AG08395 (cell line): Measurements from ENCODE around the gene SLC41A3.
A peak's percentile ranks its signal among the peaks of the same experiment; 100 is the strongest.
"Not testable (repeated sequence)": the region's sequence is repeated elsewhere in the genome, so short reads cannot be mapped to it uniquely, and the experiment has no call there.

ENCODE experiments used
- DNase-seq: peaks from one replicate; pipeline ENCODE4 v3.0.0; 2012; ENCODE audit warnings: mixed read lengths, low spot score

The SLC41A3 gene

DNA sequence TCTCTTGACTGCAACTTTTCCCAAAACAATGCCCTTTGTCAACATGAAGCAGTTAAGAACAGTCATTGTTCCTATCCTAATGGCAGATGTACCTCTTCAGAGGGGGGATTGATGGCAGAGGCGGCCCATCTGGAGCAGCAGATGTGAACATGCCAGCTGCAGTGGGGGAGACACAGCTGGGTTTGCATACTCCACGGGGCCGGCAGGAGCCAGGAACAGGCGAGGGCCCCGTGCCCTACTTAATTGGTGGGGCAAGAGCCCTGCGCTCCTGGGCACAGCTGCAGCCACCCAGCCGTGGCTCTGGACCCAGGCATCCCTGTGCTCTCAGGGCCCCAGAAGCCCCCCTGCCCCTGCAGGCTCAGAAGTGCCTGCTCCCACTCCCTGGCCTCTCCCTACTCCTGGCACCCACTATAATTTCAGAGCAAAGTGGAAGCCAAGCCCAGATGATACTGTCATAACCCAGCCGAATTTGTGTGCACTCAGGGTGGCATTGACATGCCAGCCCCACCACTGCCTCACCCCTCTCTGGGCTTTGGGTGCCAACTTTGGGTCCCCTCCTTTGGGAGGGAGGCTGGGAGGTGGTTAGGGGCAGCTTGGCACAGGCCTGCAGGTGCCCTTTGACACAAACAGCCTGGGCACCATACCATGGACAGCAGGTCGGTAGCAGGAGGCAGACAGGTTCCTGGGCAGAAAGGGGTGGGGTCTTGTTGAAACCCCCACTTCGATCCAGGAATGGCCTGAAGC lies 80.3 kb downstream of the SLC41A3 start:
- no peak for DNase-seq

DNA sequence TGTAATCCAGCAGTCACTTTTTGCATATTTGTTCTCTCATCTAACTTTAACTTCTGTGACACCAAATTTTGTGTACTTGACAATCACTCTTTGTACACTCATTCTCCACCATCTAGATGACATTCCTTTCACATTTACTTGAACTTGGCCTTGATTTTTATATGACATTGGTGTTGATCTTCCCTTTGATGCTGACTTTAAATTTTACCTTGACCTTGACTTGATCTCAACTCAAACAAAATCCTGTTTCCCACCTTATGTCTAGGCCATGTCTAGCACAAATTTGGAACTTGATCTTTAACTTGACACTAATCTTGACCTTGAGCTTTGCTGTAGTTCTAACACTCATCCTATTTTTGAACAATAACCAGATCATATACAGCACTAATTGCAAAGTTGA lies 81.7 kb downstream of the SLC41A3 start:
- DNase-seq, result no peak

DNA sequence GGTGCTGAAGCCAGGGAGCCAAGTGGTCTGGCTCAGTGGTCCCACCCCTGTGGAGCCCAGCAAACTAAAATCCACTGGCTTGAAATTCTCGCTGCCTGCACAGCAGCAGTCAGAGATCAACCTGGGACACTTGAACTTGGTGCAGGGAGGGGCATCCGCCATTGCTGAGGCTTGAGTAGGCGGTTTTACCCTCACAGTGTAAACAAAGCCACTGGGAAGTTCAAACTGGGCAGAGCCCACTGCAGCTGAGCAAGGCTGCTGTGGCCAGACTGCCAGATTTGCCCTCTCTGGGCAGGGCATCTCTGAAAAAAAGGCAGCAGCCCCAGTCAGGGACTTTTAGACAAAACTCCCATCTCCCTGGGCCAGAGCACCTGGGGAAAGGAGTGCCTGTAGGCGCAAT lies 87.2 kb downstream of the SLC41A3 start:
- DNase-seq, result not testable (repeated sequence)

DNA sequence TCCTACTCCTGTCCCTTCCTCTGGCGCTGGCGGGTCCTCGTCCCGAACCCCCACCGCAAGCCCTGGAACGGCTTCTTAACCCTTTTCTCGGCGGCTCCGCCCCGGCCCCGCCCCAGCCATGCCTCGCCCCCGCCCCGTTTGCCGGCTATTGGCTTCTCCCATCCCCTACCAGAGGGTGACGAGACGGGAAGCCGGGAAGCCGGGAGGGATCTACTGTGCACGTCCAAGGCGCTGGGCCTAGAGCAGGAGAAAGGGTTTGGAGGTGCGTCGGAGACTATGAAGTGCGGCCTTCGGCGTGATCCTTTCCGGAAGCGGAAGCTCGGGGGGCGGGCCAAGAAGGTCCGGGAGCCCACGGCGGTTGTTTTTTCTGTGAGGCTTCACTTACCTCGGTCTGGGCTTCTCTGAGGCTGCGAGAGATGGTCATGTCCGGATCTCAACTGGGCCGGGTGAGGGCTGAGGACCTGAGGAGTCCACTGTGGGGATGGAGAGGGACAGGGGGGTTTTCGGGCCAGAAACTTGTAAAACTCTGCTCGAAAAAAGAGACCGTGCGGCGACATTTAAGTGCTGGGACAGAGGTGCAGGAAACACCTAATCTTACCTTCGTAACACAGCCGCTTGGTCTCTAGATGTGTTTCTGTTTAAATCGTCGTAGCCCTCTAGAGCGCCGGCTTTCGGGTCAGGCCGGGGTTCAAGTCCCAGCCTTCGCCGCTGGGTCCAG lies 93.5 kb downstream of the SLC41A3 start:
- DNase-seq, result peak; percentile 77

DNA sequence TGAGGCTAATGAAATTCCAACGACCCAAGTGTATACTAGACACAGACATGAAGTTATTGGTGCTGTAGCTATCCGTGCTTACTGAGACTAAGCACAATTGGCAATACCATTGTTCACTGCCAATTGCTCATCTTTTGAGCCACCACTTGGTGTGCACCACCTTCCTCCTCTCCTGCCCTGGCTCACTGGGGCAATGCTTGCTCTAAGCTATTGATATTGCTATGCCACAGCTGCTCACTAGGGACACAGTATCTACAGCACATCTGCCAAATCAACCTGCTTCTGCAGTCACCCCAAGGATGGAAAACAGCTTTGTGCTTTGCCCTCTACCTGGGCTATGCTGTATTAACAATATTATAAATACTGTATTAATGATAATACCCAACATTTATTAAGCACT lies 99.0 kb downstream of the SLC41A3 start:
- not testable (repeated sequence) for DNase-seq

DNA sequence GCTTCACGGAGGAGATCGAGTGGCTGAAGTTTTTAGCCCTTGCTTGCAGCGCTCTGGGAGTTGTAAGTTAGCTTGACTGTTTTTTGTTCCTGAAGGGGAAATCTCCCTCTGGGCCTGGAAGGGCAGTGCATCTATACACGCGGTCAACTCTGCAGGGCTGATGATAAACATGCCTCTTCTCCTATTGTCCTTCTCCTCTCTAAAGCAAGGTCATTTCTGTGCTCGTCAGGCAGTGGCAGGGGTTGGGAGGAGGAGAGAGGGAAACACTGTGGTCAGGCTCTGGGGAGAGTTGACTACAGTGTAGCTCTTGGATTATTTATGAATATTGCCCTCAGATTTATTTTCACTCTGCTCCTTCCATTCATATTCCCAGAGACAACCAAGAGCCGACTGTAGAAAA lies 106.8 kb downstream of the SLC41A3 start:
- not testable (repeated sequence) for DNase-seq

DNA sequence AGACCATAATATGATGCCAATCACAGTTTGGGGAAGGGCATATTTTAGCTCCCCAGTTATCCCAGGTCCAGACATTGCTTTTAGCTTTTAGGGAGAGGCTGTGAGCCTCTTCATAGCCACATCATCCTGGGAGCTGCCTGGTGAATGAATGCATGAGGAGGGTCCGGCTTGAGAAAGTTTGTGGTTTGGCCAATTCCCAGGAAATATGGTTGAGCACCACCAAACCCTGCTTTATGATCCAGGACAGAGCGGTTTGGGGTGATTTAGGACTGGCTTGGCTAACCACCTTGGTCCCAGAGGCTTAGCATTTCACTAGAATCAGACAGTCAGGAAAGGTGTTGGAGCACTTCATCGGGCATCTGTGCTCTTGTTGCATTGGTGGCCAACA lies 107.9 kb downstream of the SLC41A3 start:
- not testable (repeated sequence) for DNase-seq

DNA sequence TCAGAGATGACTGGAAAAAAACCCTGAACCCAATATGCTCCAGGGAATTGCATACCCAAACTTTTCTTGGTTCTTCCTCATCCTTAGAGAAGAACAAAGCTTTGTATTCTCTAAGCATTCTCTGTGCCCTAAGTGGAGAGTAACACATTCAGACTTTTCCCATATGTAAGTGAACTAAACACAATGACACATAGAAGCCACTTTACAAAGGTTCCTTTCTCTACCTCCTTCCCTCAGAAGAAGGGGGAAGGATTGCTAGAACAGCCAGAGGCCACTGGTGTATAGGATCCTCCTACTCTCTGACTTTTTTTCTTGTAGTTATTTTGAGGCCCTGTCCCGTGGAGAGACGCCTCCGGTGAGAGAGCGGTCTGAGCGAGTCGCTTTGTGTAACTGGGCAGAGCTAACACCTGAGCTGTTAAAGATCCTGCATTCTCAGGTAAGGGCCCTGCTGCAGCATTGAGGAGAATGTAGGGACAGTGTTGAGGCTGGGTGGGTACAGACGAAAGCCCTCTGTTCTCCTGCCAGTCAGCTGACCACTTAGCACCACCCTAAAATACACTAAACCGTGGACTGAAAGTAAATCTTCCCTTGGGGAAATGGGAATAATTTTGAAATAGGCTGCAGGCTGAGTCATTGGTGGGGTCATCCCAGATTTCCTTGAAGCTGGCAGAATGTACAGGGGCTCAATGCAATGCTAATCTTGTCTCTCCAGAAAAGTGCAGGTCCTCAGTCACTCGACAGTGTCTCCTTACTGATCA lies 108.5 kb downstream of the SLC41A3 start:
- DNase-seq, result not testable (repeated sequence)

DNA sequence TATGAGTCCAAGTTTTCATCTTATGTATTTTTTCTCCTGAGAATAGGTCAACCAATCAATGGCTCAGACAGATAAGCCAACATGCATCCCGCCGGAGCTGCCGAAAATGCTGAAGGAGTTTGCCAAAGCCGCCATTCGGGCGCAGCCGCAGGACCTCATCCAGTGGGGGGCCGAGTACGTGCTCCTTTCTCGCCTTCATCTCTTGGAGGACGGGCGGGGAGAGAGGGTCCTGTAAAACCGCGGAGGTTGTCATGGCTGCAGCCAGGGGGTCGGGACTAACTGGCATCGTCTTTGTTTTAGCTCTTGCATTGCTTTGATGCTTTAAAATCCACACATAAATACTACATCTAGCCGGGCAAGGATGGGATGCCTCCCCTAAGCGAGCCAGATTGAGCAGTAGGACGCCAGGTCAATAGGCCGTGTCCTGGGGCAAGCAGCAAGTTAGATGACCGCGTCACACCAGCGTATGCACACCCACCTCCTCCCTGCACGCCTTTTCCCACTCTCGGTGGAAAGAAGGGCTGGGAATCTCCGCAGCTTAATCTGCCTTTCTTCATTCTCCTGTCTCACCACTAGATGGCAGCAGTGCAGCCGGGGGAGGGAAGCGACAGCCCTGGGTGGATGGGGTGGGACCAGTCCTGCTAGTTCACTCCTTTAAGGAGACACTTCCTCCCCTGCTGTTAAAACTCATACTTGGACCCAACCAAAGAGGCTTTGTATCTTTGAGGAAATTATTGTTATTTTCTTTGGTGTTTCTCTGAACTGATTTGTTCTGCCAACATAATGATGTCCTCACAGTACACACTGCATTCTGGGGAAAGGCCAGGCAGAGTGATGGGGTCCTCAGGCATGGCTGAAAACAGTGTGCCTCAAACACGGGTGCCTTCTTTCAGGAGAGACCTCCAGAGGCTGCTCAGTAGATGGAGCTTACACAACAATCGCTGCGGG lies 111.7 kb downstream of the SLC41A3 start:
- DNase-seq, result not testable (repeated sequence)

DNA sequence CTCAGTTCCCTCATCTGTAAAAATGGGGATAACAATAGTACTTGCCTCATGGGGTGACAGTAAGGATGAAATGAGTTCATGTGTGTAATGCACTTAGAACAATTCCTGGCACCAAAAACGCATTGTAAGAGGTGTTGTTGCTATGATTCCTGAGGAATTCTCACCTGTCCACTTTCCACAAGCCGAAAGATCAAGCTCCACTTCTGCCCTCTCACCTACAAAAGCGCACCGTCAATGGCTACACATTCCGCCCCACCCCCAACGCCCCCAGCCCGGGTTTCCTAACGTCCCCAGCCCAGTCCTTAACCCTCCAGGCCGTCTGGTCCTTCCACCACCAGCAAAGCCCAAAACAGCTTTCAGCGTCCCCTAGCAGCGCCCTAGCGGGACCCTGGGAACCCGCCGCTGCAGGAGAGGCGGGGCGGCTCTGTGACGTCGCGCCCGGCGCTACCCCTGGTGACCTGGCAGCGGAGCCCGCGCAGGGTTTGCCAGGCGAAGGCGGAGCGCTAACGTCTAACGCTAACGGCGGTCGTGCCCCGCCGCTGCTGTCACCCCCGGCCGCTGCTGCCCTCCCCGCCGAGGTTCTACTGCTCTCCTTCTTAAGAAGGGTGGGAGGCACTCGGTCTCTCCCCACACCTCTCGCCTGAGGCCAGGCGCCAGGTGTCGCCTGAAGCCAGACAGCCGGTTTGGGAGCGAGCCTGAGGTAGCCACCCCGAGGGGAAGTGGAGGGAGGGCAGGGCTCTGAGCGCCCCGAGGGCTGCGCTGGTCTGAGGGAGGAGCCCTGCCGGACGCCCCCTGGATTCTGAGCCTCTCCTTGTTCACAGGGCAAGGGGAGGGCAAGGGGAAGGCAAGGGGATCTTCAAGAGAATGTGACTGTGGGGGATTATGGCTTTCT lies 115.0 kb downstream of the SLC41A3 start, which contains the start of gene ROPN1B:
ROPN1B (plus strand) TSS at position 478 of the 892 bp plus-strand sequence. CDS start 2,877 bp downstream, outside the sequence.
- DNase-seq, result not testable (repeated sequence)

DNA sequence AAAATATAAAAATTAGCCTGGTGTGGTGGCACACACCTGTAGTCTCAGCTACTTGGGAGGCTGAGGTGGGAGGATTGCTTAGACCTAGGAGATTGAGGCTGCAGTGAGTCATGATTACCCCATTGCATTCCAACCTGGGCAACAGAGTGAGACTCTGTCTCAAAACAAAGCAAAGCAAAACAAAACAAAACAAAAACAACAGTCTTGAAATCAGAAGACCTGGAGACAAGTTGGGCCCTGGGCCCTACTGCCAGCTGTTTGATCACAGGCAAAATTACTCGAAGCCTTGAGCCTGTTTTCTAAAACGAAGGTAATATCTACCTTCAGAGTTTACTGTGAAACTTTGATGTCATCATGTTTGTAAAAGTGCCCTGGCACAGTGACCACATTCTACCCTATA lies 115.8 kb downstream of the SLC41A3 start:
- DNase-seq, result not testable (repeated sequence)

DNA sequence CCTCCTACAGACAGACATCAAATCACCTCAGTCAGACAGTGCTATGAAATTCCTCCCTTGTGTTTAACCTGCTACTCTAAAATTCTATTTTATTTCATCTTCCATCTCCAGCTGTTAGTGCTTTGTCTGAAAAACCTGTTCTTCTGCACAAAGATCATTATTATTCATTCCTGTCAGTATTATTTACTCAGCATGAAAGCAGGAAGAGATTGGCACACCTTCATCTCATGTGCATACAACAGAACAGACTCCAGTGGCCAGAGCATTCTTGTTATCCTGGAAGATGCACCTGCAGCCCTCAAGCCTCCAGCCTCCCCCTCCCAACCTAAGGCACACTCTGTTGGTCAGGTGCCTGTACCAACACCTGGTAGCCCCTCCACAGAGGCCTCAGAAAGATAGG lies 116.8 kb downstream of the SLC41A3 start:
- DNase-seq, result no peak

DNA sequence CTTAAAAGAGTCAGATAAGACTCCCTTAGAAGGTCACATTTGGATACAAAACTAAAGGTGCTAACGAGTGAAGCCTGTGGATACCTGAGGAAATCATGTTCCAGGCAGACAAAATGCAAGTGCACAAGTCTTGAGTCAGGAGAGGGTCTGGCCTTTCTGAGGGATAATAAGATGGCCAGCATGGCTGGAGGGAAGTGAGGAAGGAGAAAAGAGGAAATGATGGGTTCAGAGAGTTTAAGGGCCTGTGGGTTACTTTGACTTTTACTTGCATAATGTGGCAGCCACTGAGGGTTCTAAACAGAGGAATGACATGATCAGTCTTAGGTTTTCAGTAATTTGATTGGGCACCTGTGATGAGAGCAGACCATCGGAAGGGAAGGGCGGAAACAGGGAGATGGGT lies 118.4 kb downstream of the SLC41A3 start:
- no peak for DNase-seq

DNA sequence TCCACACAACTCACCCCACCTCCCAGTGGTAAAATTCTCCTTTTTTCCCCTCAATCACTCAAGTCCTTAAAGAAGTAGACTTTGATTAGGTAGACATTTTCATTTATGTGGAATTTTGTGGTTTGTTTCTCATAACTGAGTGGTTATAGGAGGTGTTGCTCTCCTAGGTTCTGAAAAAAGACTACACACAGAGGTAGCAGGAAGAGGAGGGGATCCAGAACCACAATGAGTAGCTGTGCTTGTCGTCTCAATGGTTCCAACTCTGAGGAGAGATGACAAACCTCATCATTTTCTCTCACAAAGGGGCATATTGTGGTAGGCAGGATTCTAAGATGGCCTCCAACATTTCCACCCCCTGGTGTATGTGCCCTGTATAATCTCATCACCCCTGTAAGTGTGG lies 120.1 kb downstream of the SLC41A3 start:
- not testable (repeated sequence) for DNase-seq

DNA sequence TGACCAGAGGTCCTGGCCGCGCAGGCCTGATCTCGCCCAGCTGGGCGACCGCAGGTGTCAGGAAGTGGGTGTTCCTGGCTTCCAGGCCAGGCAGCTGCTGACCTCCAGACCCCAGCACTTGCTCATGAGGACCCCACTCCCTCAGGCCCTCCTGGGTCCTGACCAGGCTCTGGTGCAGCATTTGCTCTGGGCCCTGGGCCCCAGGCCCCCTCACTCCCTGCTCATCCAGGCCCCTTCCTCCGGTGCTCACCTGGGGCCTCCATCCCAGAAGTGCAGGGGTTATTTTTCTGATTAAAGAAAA lies 122.7 kb downstream of the SLC41A3 start:
- DNase-seq, result no peak

DNA sequence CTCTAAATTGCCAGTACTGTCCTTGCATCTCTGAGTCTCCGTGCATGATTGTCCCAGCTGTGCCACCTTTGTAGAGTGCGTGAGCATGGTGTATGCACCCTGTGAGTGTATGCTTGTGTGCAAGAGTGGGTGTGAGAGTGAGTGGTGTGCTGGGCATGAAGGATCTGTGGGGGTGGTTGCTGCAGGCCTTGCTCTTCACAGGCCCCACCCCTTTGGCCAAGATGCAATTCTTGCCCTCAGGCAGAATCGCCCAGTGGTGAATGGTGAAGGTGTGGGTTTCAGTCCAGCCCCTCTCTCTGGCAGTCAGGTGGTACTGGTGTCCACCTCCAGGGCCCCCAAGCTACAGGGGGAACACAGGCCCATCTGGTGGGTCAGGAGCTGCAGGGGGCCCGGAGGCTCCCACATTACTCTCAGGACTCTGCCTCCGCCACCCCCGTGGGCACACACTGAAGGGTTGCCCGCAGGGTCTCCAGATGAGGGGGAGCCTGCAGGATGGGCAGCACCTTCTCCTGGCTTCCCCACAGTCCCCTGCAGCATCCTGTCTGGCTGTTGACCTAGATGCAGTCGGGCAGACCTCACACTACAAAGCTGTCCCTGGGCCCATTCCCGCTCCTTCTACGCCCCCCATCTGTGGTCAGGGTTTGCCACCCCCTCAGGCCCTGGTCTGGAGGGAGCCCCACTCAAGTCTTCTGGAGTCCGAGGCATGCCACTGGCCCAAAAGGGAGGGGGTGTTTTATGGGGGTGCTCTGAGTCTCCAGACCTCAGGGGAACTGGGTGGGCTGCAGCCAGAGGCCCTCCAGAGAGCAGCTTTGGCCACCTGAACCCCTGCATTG lies 123.3 kb downstream of the SLC41A3 start:
- no peak for DNase-seq

DNA sequence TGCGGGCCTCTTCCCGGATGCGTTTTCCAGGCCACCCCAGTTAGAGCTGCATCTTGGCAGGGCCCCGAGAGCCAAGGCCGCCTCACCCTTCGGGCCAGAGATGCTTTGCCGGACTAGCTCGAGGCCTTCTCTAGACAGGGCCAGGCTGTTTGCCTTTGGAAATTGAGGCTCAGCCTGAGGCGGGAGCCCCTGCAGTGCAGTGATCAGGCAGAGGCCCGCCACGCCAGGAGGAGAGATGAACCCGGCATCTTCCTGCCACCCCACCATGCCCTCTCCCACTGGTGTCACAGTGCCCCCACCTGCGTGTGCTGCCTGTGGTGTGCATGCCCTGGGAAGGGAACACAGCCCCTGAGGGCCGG lies 123.9 kb downstream of the SLC41A3 start:
- no peak for DNase-seq

DNA sequence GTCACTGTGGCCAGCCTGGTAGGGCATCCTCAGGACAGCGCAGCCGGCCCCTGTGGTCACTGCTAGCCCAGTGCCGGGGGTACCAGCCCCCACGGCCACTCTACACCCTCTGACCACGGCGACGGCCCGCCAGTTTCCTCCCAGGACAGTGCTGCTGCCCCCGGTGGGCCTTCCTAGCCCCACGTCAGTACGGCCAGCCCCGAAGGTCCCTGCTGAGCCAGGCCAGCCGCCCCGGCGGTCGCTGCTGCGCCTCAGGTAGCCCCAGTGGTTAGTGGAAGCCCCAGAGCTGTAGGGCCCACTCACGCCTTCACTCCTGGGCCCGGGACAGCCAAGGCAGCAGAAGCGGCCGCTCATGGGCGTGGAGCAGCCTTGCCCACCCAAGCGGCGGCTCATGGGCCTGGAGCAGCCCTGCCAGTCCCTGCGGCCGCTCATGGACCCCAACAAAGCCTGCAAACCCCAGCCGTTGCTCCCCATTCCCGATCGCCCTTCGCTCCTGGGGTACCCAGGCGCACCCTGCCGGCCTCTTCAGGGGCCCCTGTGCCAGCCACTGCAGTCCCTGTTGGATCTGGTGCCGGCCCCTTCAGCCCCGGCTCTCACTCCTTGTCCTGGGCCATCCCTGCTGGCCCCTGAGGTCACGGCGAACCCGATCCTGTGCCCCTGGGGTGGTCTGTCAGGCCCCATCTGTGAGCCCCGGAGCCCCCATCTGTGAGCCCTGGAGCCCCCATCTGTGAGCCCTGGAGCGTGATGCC lies 124.4 kb downstream of the SLC41A3 start:
- no peak for DNase-seq
